Endodermal cell (in vitro differentiated cells): ENCODE measurements around the gene ST8SIA1. TPM values are rescaled to one million over a fixed set of nuclear protein-coding genes. Genes with fewer than 3 reads are reported as not detected.
"Not testable (repeated sequence)": the region's sequence is repeated elsewhere in the genome, so short reads cannot be mapped to it uniquely, and the experiment has no call there.

Experiments used
- DNase-seq: peaks from one replicate; pipeline ENCODE4 v3.0.0-alpha.2; 2017
- H3K27ac ChIP-seq: 2 replicates; pipeline ENCODE4 v1.5.1; 2013; ENCODE audit warnings: mild to moderate bottlenecking, low read depth, low read length, moderate library complexity
- H3K27me3 ChIP-seq: 2 replicates; pipeline ENCODE4 v1.6.1; 2013; ENCODE audit warnings: mild to moderate bottlenecking, low read length, moderate library complexity; ENCODE audit not compliant: insufficient read depth, control insufficient read depth, poor library complexity, severe bottlenecking
- H3K36me3 ChIP-seq: 2 replicates; pipeline ENCODE4 v1.7.0; 2013; ENCODE audit warnings: mild to moderate bottlenecking, low read length, moderate library complexity; ENCODE audit not compliant: control insufficient read depth, insufficient read depth
- H3K4me1 ChIP-seq: one replicate; pipeline ENCODE4 v1.7.0; 2013; ENCODE audit warnings: low read length; ENCODE audit not compliant: control insufficient read depth, insufficient read depth
- H3K4me3 ChIP-seq: 2 replicates; pipeline ENCODE4 v1.5.1; 2013; ENCODE audit warnings: mild to moderate bottlenecking, low read length, moderate library complexity
- H3K9ac ChIP-seq: 2 replicates; pipeline ENCODE4 v1.6.1; 2013; ENCODE audit warnings: mild to moderate bottlenecking, low read length, moderate library complexity; ENCODE audit not compliant: poor library complexity, severe bottlenecking; ENCODE audit errors: extremely low read depth
- H3K9me3 ChIP-seq: 2 replicates; pipeline ENCODE4 v1.6.1; 2013; ENCODE audit warnings: mild to moderate bottlenecking, low read length, moderate library complexity; ENCODE audit not compliant: control insufficient read depth
- H3K27ac Mint-ChIP-seq: 2 replicates; pipeline ENCODE4 v1.8.0; 2020; ENCODE audit warnings: mixed read lengths
- H3K27me3 Mint-ChIP-seq: 2 replicates; pipeline ENCODE4 v1.8.0; 2021; ENCODE audit warnings: mild to moderate bottlenecking, mixed read lengths; ENCODE audit not compliant: insufficient read depth
- H3K36me3 Mint-ChIP-seq: 2 replicates; pipeline ENCODE4 v1.8.0; 2020; ENCODE audit warnings: low read depth, mixed read lengths
- H3K4me1 Mint-ChIP-seq: 2 replicates; pipeline ENCODE4 v1.8.0; 2020; ENCODE audit warnings: mixed read lengths
- H3K4me3 Mint-ChIP-seq: 2 replicates; pipeline ENCODE4 v1.8.0; 2020; ENCODE audit warnings: mild to moderate bottlenecking, moderate library complexity, mixed read lengths
- H3K9me3 Mint-ChIP-seq: 2 replicates; pipeline ENCODE4 v1.8.0; 2020; ENCODE audit warnings: mild to moderate bottlenecking, mixed read lengths
- CTCF ChIP-seq: fragments of 200-600 bp; sonication (generic); conservative IDR thresholded peaks from 2 replicates; pipeline ENCODE4 v1.5.0; 2021; ENCODE audit warnings: antibody characterized with exemption, mild to moderate bottlenecking
- WGBS, 2 experiments: methylation state at CpG; one replicate each; pipeline versions ENCODE4 v1.1.5 to v1.1.7; 2013; ENCODE audit warnings: missing lambda C conversion rate in 2 of 2, mixed read lengths in 1 of 2; ENCODE audit not compliant: insufficient coverage in 1 of 2, insufficient read length in 1 of 2; 5-methylcytosine and 5-hydroxymethylcytosine counted together
- total RNA-seq, 2 donors: library from RNA; stranded (reverse); fragmentation: NEBNext Ultra II Directional in 1 of 2; extraction: Animal tissue kit (Norgen Biotek cat#: 25700) in 1 of 2; gene quantifications; 2 replicates in 1 of 2; 3 replicates in 1 of 2; pipeline ENCODE4 v1.2.1, GENCODE V29; 2021

ST8SIA1 gene
- total RNA-seq, 2 donors from 2014 or later, result 11.2 to 13.3 TPM

- Mint-ChIP-seq H3K4me3 (no peak overlapping the region), H3K36me3 (no peaks in the 10 kb centered on the region), H3K4me1 (peaks cover 5% of the 10 kb centered on the region), H3K9me3 (peaks cover 5% of the 10 kb centered on the region), H3K27me3 (no peaks in the 10 kb centered on the region), H3K27ac (no peak overlapping the region)
- H3K27ac ChIP-seq, result no peak overlapping the region
- WGBS, 2 experiments, result 88 to 89% methylated on average over 4 of the region's 4 CpGs
- no peak for TF ChIP-seq CTCF
- no peaks in the 10 kb centered on the region for H3K27me3 ChIP-seq
- H3K9ac ChIP-seq, result no peak overlapping the region
- no peaks in the 10 kb centered on the region for H3K36me3 ChIP-seq
- H3K4me1 ChIP-seq, result no peaks in the 10 kb centered on the region
- H3K4me3 ChIP-seq, result no peak overlapping the region
- DNase-seq, result no peak
- H3K9me3 ChIP-seq, result peaks cover 17% of the 10 kb centered on the region
Measured at GRCh38 chr12:22377731-22378496, 43.4 kb upstream of the ST8SIA1 start.

- WGBS, 2 experiments, result 97 to 100% methylated on average over 2 to 44 of the region's 44 CpGs
- not testable (repeated sequence) for H3K27me3 ChIP-seq, H3K27ac Mint-ChIP-seq, H3K9me3 Mint-ChIP-seq, H3K4me3 ChIP-seq, H3K9ac ChIP-seq, H3K4me3 Mint-ChIP-seq, H3K36me3 ChIP-seq, H3K27ac ChIP-seq, H3K36me3 Mint-ChIP-seq, H3K27me3 Mint-ChIP-seq, DNase-seq, H3K4me1 Mint-ChIP-seq, H3K4me1 ChIP-seq
- H3K9me3 ChIP-seq, result peaks cover 17% of the 10 kb centered on the region
Measured at GRCh38 chr12:22376596-22377150, 42.2 kb upstream of the ST8SIA1 start.

DNA sequence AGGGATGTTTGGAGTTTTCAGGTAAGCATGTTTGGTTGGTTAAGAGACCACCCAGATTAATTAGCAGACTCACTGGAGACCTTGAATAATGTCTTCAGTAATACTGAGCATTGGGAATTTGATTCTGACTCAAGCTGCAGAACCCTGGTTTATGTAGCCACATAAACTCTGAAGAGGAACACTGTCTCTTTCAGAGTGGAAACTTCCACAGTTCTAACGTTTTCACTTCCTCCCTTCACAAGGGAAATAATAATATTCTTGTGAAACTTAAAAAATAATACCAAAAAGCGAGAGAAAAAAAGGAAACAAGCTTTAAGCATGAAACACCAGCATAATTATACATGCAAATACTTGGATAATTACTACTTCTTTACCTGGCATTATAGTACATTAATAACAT, 40.0 kb upstream of the ST8SIA1 start:
- TF ChIP-seq CTCF, result no peak
- no peak overlapping the region for H3K9ac ChIP-seq
- no peaks in the 10 kb centered on the region for H3K4me1 ChIP-seq
- Mint-ChIP-seq H3K27ac (no peak overlapping the region), H3K27me3 (peaks cover 9% of the 10 kb centered on the region), H3K36me3 (no peaks in the 10 kb centered on the region), H3K4me1 (peaks cover 5% of the 10 kb centered on the region), H3K9me3 (peaks cover 5% of the 10 kb centered on the region), H3K4me3 (no peak overlapping the region)
- H3K27ac ChIP-seq, result no peak overlapping the region
- H3K4me3 ChIP-seq, result no peak overlapping the region
- H3K9me3 ChIP-seq, result peaks cover 17% of the 10 kb centered on the region
- 83% methylated on average over 1 of the region's 2 CpGs; no CpG with 5 or more reads in 1 of the 2 experiments for WGBS, 2 experiments
- H3K36me3 ChIP-seq, result no peaks in the 10 kb centered on the region
- no peaks in the 10 kb centered on the region for H3K27me3 ChIP-seq
- DNase-seq, result no peak
